Neural cell (in vitro differentiated cells): ENCODE measurements around the gene LENEP. TPM values are rescaled to one million over a fixed set of nuclear protein-coding genes. Genes with fewer than 3 reads are reported as not detected.

Experiments used
- H2AFZ ChIP-seq: fragments of 200-600, 300-800 bp; sonication (generic), shearing (Covaris generic); 2 replicates; pipeline ENCODE4 v1.6.0; 2014; ENCODE audit warnings: low read depth, mild to moderate bottlenecking, antibody characterized with exemption, low read length, moderate library complexity
- H3F3A ChIP-seq: fragments of 200-600 bp; shearing (Covaris generic); 2 replicates; pipeline ENCODE4 v1.6.1; 2016; ENCODE audit warnings: mild to moderate bottlenecking, moderate library complexity, mixed read lengths, antibody characterized with exemption, low read length; ENCODE audit not compliant: insufficient read depth, poor library complexity, severe bottlenecking
- H3K27ac ChIP-seq: fragments of 200-600, 300-800 bp; sonication (generic), shearing (Covaris generic); 2 replicates; pipeline ENCODE4 v1.5.1; 2014; ENCODE audit warnings: mild to moderate bottlenecking, low read length, moderate library complexity
- H3K27me3 ChIP-seq: fragments of 300-800, 200-600 bp; sonication (generic), shearing (Covaris generic); 2 replicates; pipeline ENCODE4 v1.6.0; 2014; ENCODE audit warnings: mild to moderate bottlenecking, low read depth, low read length, moderate library complexity; ENCODE audit not compliant: insufficient read depth
- H3K36me3 ChIP-seq: fragments of 300-800, 200-600 bp; sonication (generic), shearing (Covaris generic); 2 replicates; pipeline ENCODE4 v1.5.1; 2014; ENCODE audit warnings: mild to moderate bottlenecking, antibody characterized with exemption, low read length, moderate library complexity; ENCODE audit not compliant: insufficient read depth
- H3K4me2 ChIP-seq: fragments of 300-800, 200-600 bp; sonication (generic), shearing (Covaris generic); 2 replicates; pipeline ENCODE4 v1.6.0; 2014; ENCODE audit warnings: mild to moderate bottlenecking, low read length
- H3K4me3 ChIP-seq: fragments of 300-800, 200-600 bp; sonication (generic), shearing (Covaris generic); 2 replicates; pipeline ENCODE4 v1.5.1; 2014; ENCODE audit warnings: mild to moderate bottlenecking, low read length, moderate library complexity
- H3K79me2 ChIP-seq: fragments of 200-600 bp; shearing (Covaris generic); replicated peaks from 2 replicates; pipeline ENCODE4 v1.6.0; 2014; ENCODE audit warnings: mild to moderate bottlenecking, low read length, moderate library complexity; ENCODE audit not compliant: insufficient read depth
- H3K9ac ChIP-seq: fragments of 300-800, 200-600 bp; sonication (generic), shearing (Covaris generic); 2 replicates; pipeline ENCODE4 v1.6.1; 2016; ENCODE audit warnings: mild to moderate bottlenecking, low read length, mixed read lengths
- H3K9me2 ChIP-seq: fragments of 200-600 bp; shearing (Covaris generic); 2 replicates; pipeline ENCODE4 v1.6.1; 2016; ENCODE audit warnings: mild to moderate bottlenecking, low read length, mixed read lengths; ENCODE audit not compliant: insufficient read depth
- H3K9me3 ChIP-seq: fragments of 200-600, 300-800 bp; sonication (generic), shearing (Covaris generic); 2 replicates; pipeline ENCODE4 v1.6.1; 2016; ENCODE audit warnings: mild to moderate bottlenecking, mixed run types, low read length, moderate library complexity, mixed read lengths
- H4K20me1 ChIP-seq: fragments of 200-600 bp; shearing (Covaris generic); 2 replicates; pipeline ENCODE4 v1.6.1; 2016; ENCODE audit warnings: mild to moderate bottlenecking, mixed run types; ENCODE audit not compliant: insufficient read depth
- EP300 ChIP-seq: fragments of 450-650 bp; conservative IDR thresholded peaks from 2 replicates; pipeline ENCODE4 v1.6.1; 2014; ENCODE audit warnings: antibody characterized with exemption, mild to moderate bottlenecking, moderate library complexity; ENCODE audit not compliant: poor library complexity, severe bottlenecking
- EZH2 ChIP-seq: fragments of 200-600, 300-800 bp; shearing (Covaris generic), sonication (generic); IDR thresholded peaks from 2 replicates; pipeline ENCODE4 v1.6.1; 2014; ENCODE audit warnings: antibody characterized with exemption, low read length, borderline replicate concordance, mild to moderate bottlenecking; ENCODE audit not compliant: insufficient read depth, poor library complexity, severe bottlenecking
- MXI1 ChIP-seq: fragments of 450-650 bp; conservative IDR thresholded peaks from 2 replicates; pipeline ENCODE4 v1.6.1; 2014; ENCODE audit warnings: antibody characterized with exemption, mild to moderate bottlenecking; ENCODE audit not compliant: poor library complexity, severe bottlenecking
- POLR2AphosphoS5 ChIP-seq: IDR thresholded peaks from 2 replicates; pipeline ENCODE4 v1.6.1; 2012
- RAD21 ChIP-seq: fragments of 450-650 bp; conservative IDR thresholded peaks from 2 replicates; pipeline ENCODE4 v1.6.1; 2014; ENCODE audit warnings: antibody characterized with exemption, mild to moderate bottlenecking, moderate library complexity
- SMC3 ChIP-seq: fragments of 450-650 bp; conservative IDR thresholded peaks from 2 replicates; pipeline ENCODE4 v1.6.1; 2014; ENCODE audit warnings: antibody characterized with exemption, mild to moderate bottlenecking, moderate library complexity; ENCODE audit not compliant: poor library complexity
- TAF1 ChIP-seq: IDR thresholded peaks from 2 replicates; pipeline ENCODE4 v1.6.1; 2012; ENCODE audit warnings: low read depth
- polyA plus RNA-seq: library from polyadenylated mRNA; depleted of rRNA; stranded (reverse); fragments of >200 nt; gene quantifications from 2 replicates; pipeline ENCODE4 v1.2.3, GENCODE V29; 2014
- TF ChIP-seq, protein P1 (sequence below): IDR thresholded peaks from 2 replicates; pipeline ENCODE4 v1.6.1; 2012; ENCODE audit warnings: borderline replicate concordance
- TF ChIP-seq, protein P2 (sequence below): fragments of 450-650 bp; IDR thresholded peaks from 2 replicates; pipeline ENCODE4 v1.5.1; 2014; ENCODE audit warnings: antibody characterized with exemption, mild to moderate bottlenecking, moderate library complexity; ENCODE audit not compliant: poor library complexity, severe bottlenecking

Gene LENEP
- polyA plus RNA-seq, 1 donor from 2014 or later: not detected

DNA sequence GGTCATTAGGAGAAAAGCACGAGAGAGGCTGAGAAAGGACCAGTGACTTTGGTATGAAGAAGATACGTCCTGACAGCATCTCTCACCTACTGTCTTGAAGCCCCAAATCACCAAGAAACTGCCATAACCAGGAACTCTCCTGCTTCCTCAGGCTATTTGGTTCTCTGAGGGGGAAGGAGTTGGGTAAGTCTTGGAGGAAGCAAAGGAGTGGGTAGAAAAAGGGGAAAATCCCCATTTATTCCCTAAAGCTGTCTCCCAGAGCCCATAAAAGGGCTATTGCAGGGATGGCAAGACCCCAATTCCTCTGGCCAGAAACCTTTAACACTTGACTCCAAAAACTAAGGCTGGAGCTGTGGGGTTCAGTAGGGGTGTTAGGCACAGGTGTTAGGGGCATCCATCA is 35.4 kb upstream of the LENEP start:
- Histone ChIP-seq H2AFZ (no peak overlapping the region), H4K20me1 (no peaks in the 10 kb centered on the region), H3K79me2 (peaks cover 31% of the 10 kb centered on the region), H3K9ac (no peak overlapping the region), H3K4me3 (no peak overlapping the region), H3K27ac (no peak overlapping the region), H3K9me3 (no peaks in the 10 kb centered on the region), H3K27me3 (no peaks in the 10 kb centered on the region), H3K4me2 (no peak overlapping the region), H3K36me3 (no peaks in the 10 kb centered on the region), H3K9me2 (no peaks in the 10 kb centered on the region), H3F3A (peaks cover 8% of the 10 kb centered on the region)
- TF ChIP-seq SMC3 (no peak), POLR2AphosphoS5 (no peak), RAD21 (no peak), TAF1 (no peak), EZH2 (no peak), MXI1 (no peak), EP300 (no peak)
- TF ChIP-seq, protein P1, sequence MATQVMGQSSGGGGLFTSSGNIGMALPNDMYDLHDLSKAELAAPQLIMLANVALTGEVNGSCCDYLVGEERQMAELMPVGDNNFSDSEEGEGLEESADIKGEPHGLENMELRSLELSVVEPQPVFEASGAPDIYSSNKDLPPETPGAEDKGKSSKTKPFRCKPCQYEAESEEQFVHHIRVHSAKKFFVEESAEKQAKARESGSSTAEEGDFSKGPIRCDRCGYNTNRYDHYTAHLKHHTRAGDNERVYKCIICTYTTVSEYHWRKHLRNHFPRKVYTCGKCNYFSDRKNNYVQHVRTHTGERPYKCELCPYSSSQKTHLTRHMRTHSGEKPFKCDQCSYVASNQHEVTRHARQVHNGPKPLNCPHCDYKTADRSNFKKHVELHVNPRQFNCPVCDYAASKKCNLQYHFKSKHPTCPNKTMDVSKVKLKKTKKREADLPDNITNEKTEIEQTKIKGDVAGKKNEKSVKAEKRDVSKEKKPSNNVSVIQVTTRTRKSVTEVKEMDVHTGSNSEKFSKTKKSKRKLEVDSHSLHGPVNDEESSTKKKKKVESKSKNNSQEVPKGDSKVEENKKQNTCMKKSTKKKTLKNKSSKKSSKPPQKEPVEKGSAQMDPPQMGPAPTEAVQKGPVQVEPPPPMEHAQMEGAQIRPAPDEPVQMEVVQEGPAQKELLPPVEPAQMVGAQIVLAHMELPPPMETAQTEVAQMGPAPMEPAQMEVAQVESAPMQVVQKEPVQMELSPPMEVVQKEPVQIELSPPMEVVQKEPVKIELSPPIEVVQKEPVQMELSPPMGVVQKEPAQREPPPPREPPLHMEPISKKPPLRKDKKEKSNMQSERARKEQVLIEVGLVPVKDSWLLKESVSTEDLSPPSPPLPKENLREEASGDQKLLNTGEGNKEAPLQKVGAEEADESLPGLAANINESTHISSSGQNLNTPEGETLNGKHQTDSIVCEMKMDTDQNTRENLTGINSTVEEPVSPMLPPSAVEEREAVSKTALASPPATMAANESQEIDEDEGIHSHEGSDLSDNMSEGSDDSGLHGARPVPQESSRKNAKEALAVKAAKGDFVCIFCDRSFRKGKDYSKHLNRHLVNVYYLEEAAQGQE: no peak
- TF ChIP-seq, protein P2, sequence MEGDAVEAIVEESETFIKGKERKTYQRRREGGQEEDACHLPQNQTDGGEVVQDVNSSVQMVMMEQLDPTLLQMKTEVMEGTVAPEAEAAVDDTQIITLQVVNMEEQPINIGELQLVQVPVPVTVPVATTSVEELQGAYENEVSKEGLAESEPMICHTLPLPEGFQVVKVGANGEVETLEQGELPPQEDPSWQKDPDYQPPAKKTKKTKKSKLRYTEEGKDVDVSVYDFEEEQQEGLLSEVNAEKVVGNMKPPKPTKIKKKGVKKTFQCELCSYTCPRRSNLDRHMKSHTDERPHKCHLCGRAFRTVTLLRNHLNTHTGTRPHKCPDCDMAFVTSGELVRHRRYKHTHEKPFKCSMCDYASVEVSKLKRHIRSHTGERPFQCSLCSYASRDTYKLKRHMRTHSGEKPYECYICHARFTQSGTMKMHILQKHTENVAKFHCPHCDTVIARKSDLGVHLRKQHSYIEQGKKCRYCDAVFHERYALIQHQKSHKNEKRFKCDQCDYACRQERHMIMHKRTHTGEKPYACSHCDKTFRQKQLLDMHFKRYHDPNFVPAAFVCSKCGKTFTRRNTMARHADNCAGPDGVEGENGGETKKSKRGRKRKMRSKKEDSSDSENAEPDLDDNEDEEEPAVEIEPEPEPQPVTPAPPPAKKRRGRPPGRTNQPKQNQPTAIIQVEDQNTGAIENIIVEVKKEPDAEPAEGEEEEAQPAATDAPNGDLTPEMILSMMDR: no peak

DNA sequence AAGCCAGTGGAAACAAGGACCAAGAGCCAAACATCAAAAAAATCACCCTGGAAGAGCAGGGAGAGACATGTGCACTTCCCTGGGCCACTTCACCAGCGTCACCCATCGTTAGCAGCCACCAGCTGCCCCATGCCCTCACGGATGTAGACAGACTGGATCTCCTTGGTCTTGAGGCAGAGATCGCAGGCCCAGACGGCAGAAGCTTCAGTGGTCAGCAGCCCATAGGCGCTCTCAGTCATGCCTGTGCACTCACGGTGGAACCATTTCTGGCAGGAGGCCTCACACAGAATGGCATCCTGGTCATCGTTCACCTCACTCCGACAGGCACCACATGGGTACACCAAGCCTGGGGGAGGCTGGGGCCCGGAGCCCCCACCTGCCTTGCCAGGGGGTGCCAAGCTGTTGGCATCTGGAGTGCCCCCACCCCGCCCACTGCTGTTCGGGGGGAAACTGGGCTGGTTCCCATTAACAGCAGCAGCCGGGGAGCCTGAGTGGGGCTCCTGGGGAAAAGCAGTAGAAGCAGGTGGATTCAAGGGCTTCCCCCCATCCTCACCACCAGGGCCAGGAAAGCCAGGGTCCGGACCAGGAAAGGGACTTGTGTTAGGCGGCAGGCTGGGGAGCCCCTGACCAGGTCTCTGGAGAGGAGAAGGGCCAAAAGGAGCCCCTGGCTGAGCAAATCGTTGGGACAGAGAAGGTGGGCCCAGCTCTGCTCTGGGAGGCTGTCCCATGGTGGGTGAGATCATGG is 34.5 kb upstream of the LENEP start:
- no peak overlapping the region for H3K9ac ChIP-seq
- no peak overlapping the region for H3K27ac ChIP-seq
- no peaks in the 10 kb centered on the region for H3K9me2 ChIP-seq
- H3K27me3 ChIP-seq: no peaks in the 10 kb centered on the region
- no peaks in the 10 kb centered on the region for H3K9me3 ChIP-seq
- H3K4me2 ChIP-seq: no peak overlapping the region
- no peaks in the 10 kb centered on the region for H4K20me1 ChIP-seq
- H3F3A ChIP-seq: peaks cover 8% of the 10 kb centered on the region
- no peak overlapping the region for H3K4me3 ChIP-seq
- H3K79me2 ChIP-seq: peaks cover 24% of the 10 kb centered on the region
- no peak overlapping the region for H2AFZ ChIP-seq
- H3K36me3 ChIP-seq: no peaks in the 10 kb centered on the region
- no peak for TF ChIP-seq SMC3
- TF ChIP-seq MXI1: no peak
- TF ChIP-seq TAF1: no peak
- TF ChIP-seq, protein P2: no peak
- TF ChIP-seq RAD21: no peak
- TF ChIP-seq, protein P1: no peak
- TF ChIP-seq EP300: no peak
- no peak for TF ChIP-seq POLR2AphosphoS5
